Sigmoid colon (tissue), 7 donors: Measurements from ENCODE around the gene ACKR4. TPM values are rescaled to one million over a fixed set of nuclear protein-coding genes. Genes with fewer than 3 reads are reported as not detected.

Experiments used
- DNase-seq: peaks from one replicate; pipeline ENCODE4 v3.0.0-alpha.2; 2019
- H3K27ac ChIP-seq, 4 donors: fragments of 200-600 bp; sonication (generic); one replicate each; pipeline ENCODE4 v1.5.1; 2016 to 2019; ENCODE audit warnings: mild to moderate bottlenecking in 1 of 4
- H3K27me3 ChIP-seq, 3 donors: fragments of 200-600 bp; sonication (generic); one replicate each; pipeline ENCODE4 v1.5.1; 2019; ENCODE audit warnings: mild to moderate bottlenecking in 1 of 3
- H3K36me3 ChIP-seq, 4 donors: fragments of 200-600 bp; sonication (generic); one replicate each; pipeline ENCODE4 v1.5.1; 2016 to 2019
- H3K4me1 ChIP-seq, 4 donors: fragments of 200-600 bp; sonication (generic); one replicate each; pipeline ENCODE4 v1.5.1; 2017 to 2019
- H3K4me3 ChIP-seq, 4 donors: fragments of 200-600 bp; sonication (generic); one replicate each; pipeline ENCODE4 v1.5.1; 2017 to 2019; ENCODE audit warnings: mild to moderate bottlenecking in 2 of 4, moderate library complexity in 1 of 4
- H3K9me3 ChIP-seq, 4 donors: fragments of 200-600 bp in 3 of 4; sonication (generic) in 3 of 4; one replicate each; pipeline versions ENCODE4 v1.5.1 to v1.6.1; 2013 to 2019
- CTCF ChIP-seq, 4 experiments: fragments of 450-650 bp in 3 of 4; fragments of 200-600 bp in 1 of 4; IDR thresholded peaks; one replicate each; pipeline ENCODE4 v1.5.1; 2016 to 2019; ENCODE audit warnings: antibody characterized with exemption in 4 of 4, mild to moderate bottlenecking in 3 of 4, moderate library complexity in 2 of 4
- EP300 ChIP-seq, 4 donors: sonication (generic); formaldehyde crosslinking; IDR thresholded peaks; one replicate each; pipeline ENCODE4 v1.6.1; 2017; ENCODE audit warnings: antibody characterized with exemption in 4 of 4
- POLR2A ChIP-seq, 2 donors: fragments of 450-650 bp; IDR thresholded peaks; one replicate each; pipeline ENCODE4 v1.6.1; 2016; ENCODE audit warnings: antibody characterized with exemption in 2 of 2, mild to moderate bottlenecking in 2 of 2, moderate library complexity in 2 of 2
- POLR2AphosphoS5 ChIP-seq, 4 donors: sonication (generic); formaldehyde crosslinking; IDR thresholded peaks; one replicate each; pipeline ENCODE4 v1.6.1; 2017; ENCODE audit warnings: antibody characterized with exemption in 4 of 4
- WGBS, 2 donors: extraction: QIAGEN DNeasy Blood & Tissue Kit; methylation state at CpG; one replicate each; pipeline ENCODE4 v1.1.7; 2013; 5-methylcytosine and 5-hydroxymethylcytosine counted together
- intact Hi-C: fragments of 100-400 bp; cut with DNase I; formaldehyde crosslinking; loops from one replicate; pipeline ENCODE4 v1.15.1; 2023
- polyA plus RNA-seq, 3 donors: library from polyadenylated mRNA; stranded (reverse); fragments of 200-250 nt; gene quantifications; one replicate each; pipeline ENCODE4 v1.2.3, GENCODE V29; 2013
- total RNA-seq, 4 donors: library from RNA; depleted of rRNA; stranded (reverse); fragments of >200 nt; gene quantifications; one replicate each; pipeline ENCODE4 v1.1.0, GENCODE V29; 2016
- donor health status: healthy with polysubstance abuse.
- donor health status: Bipolar disorder and iron deficiency.
- donor health status: healthy.

Gene ACKR4
- total and polyA plus RNA-seq, 7 donors = 0.54 to 5.0 (median 2.0) TPM; not detected in 2

GRCh38 chr3:132615881-132616280 is 18.8 kb downstream of the ACKR4 start:
- no peaks in the 10 kb centered on the region for H3K4me1 ChIP-seq
- intact Hi-C loops = no loop called here
- H3K4me3 ChIP-seq = no peak overlapping the region
- H3K27ac ChIP-seq = no peak overlapping the region
- 57 to 71% methylated on average over 3 of the region's 3 CpGs for WGBS, 2 donors
- peaks cover 0 to 26% (median 0%) of the 10 kb centered on the region in 4 donors for H3K36me3 ChIP-seq
- DNase-seq = no peak
- peaks cover 0 to 3% (median 0%) of the 10 kb centered on the region in 4 donors for H3K9me3 ChIP-seq
- TF ChIP-seq CTCF (IDR thresholded peaks at IDR 0.05) (no peak), POLR2A (IDR thresholded peaks at IDR 0.05) (no peak), EP300 (IDR thresholded peaks at IDR 0.05) (no peak), POLR2AphosphoS5 (IDR thresholded peaks at IDR 0.05) (no peak)
- no peaks in the 10 kb centered on the region for H3K27me3 ChIP-seq

GRCh38 chr3:132616780-132617179 is 19.7 kb downstream of the ACKR4 start:
- WGBS, 2 donors = 55 to 91% methylated on average over 1 of the region's 1 CpG
- Histone ChIP-seq H3K36me3 (peaks cover 0 to 26% (median 0%) of the 10 kb centered on the region in 4 donors), H3K27ac (no peak overlapping the region), H3K27me3 (no peaks in the 10 kb centered on the region), H3K4me3 (no peak overlapping the region), H3K9me3 (peaks cover 0 to 3% (median 0%) of the 10 kb centered on the region in 4 donors), H3K4me1 (no peaks in the 10 kb centered on the region)
- DNase-seq = no peak
- no peak for TF ChIP-seq EP300 (IDR thresholded peaks at IDR 0.05)
- no peak for TF ChIP-seq POLR2A (IDR thresholded peaks at IDR 0.05)
- TF ChIP-seq CTCF (IDR thresholded peaks at IDR 0.05) = no peak
- no peak for TF ChIP-seq POLR2AphosphoS5 (IDR thresholded peaks at IDR 0.05)
- intact Hi-C loops = no loop called here

- no peak for DNase-seq
- TF ChIP-seq POLR2A (IDR thresholded peaks at IDR 0.05) = no peak
- no peak for TF ChIP-seq EP300 (IDR thresholded peaks at IDR 0.05)
- no peak for TF ChIP-seq POLR2AphosphoS5 (IDR thresholded peaks at IDR 0.05)
- TF ChIP-seq CTCF (IDR thresholded peaks at IDR 0.05) = no peak
- intact Hi-C loops = no loop called here
- no peaks in the 10 kb centered on the region for H3K27me3 ChIP-seq
- WGBS, 2 donors = 47 to 69% methylated on average over 1 of the region's 1 CpG
- peaks cover 5 to 37% (median 7%) of the 10 kb centered on the region in 4 donors for H3K36me3 ChIP-seq
- H3K4me1 ChIP-seq = no peaks in the 10 kb centered on the region
- no peak overlapping the region for H3K27ac ChIP-seq
- H3K4me3 ChIP-seq = no peak overlapping the region
- no peaks in the 10 kb centered on the region for H3K9me3 ChIP-seq
Measured at GRCh38 chr3:132622148-132622547, 25.1 kb downstream of the ACKR4 start.

GRCh38 chr3:132622761-132623160 is 25.7 kb downstream of the ACKR4 start:
- TF ChIP-seq EP300 (IDR thresholded peaks at IDR 0.05) (no peak), CTCF (IDR thresholded peaks at IDR 0.05) (no peak), POLR2A (IDR thresholded peaks at IDR 0.05) (no peak), POLR2AphosphoS5 (IDR thresholded peaks at IDR 0.05) (no peak)
- Histone ChIP-seq H3K4me1 (no peaks in the 10 kb centered on the region), H3K9me3 (no peaks in the 10 kb centered on the region), H3K4me3 (no peak overlapping the region), H3K36me3 (peaks cover 5 to 43% (median 7%) of the 10 kb centered on the region in 4 donors), H3K27me3 (no peaks in the 10 kb centered on the region), H3K27ac (no peak overlapping the region)
- no peak for DNase-seq
- intact Hi-C loops = no loop called here
- 91 to 94% methylated on average over 1 of the region's 1 CpG for WGBS, 2 donors

GRCh38 chr3:132623646-132624045 is 26.6 kb downstream of the ACKR4 start:
- H3K9me3 ChIP-seq = no peaks in the 10 kb centered on the region
- no peaks in the 10 kb centered on the region for H3K27me3 ChIP-seq
- H3K36me3 ChIP-seq = peaks cover 5 to 44% (median 9%) of the 10 kb centered on the region in 4 donors
- no peaks in the 10 kb centered on the region for H3K4me1 ChIP-seq
- 80 to 100% methylated on average over 1 of the region's 1 CpG for WGBS, 2 donors
- no peak for DNase-seq
- no peak overlapping the region for H3K4me3 ChIP-seq
- TF ChIP-seq CTCF (IDR thresholded peaks at IDR 0.05) (no peak), EP300 (IDR thresholded peaks at IDR 0.05) (no peak), POLR2A (IDR thresholded peaks at IDR 0.05) (no peak), POLR2AphosphoS5 (IDR thresholded peaks at IDR 0.05) (no peak)
- H3K27ac ChIP-seq = no peak overlapping the region
- intact Hi-C loops = no loop called here
